Measurements from ENCODE around the gene CPZ. TPM values are rescaled to one million over a fixed set of nuclear protein-coding genes. Genes with fewer than 3 reads are reported as not detected.
A peak's percentile ranks its signal among the peaks of the same experiment; 100 is the strongest.
"Not testable (repeated sequence)": the region's sequence is repeated elsewhere in the genome, so short reads cannot be mapped to it uniquely, and the experiment has no call there.

The CPZ gene
- total RNA-seq, 1 experiment from 2014 or later: not detected

- no peak for DNase-seq (ENCODE audit: low read depth)
These were observed 57.2 kb downstream of the CPZ start for GRCh38 chr4:8649631-8650361.

DNA sequence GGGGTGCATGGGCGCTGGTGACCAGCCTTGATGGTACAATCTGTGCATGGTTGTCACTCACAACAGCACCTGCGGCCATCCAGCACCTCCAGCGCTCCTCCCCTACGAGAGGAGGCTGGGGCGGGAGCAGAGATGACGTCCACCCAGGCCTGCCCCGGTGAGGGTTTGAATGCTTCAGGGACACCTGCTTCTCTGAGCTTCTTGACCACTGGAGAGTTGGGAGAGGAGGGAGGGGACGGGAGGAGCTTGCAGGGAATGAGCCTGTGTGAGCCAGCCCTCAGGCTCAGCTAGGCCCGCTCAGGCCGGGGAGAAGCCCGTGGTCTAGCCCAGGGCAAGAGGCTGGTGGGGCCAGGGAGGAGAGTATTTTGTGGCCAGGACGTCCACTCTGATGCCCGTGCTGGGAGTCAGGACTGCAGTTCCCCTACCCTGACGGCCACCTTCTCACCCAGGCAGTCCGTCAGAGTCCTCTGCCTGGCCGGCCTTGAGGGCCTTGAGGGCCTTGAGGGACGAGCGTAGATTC is 59.2 kb downstream of the CPZ start:
- DNase-seq (ENCODE audit: low read depth): no peak

- no peak for DNase-seq (ENCODE audit: low read depth)
These were observed 59.9 kb downstream of the CPZ start for GRCh38 chr4:8652181-8653078.

GRCh38 chr4:8653326-8654000 is 60.9 kb downstream of the CPZ start:
- DNase-seq (ENCODE audit: low read depth): no peak

DNA sequence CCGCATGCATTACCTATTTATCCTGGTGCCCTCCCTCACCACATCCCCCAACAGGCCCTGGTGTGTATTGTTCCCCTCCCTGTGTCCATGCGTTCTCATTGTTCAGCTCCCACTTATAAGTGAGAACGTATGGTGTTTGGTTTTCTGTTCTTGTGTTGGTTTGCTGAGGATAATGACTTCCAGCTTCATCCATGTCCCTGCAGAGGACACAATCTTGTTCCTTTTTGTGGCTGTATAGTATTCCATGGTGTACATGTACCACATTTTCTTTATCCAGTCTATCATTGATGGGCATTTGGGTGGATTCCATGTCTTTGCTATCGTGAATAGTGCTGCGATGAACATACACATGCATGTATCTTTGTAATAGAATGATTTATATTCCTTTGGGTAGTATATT is 61.6 kb downstream of the CPZ start:
- DNase-seq (ENCODE audit: low read depth): not testable (repeated sequence)

- no peak for DNase-seq (ENCODE audit: low read depth)
These were observed 63.0 kb downstream of the CPZ start for GRCh38 chr4:8655411-8656184.

GRCh38 chr4:8656185-8656517 is 63.6 kb downstream of the CPZ start:
- no peak for DNase-seq (ENCODE audit: low read depth)

GRCh38 chr4:8656711-8657380 is 64.3 kb downstream of the CPZ start:
- no peak for DNase-seq (ENCODE audit: low read depth)

- DNase-seq (ENCODE audit: low read depth): no peak
These were observed 65.0 kb downstream of the CPZ start for GRCh38 chr4:8657381-8658088.

- DNase-seq (ENCODE audit: low read depth): no peak
These were observed 70.2 kb downstream of the CPZ start for GRCh38 chr4:8662776-8663175.

GRCh38 chr4:8664031-8664805 is 71.7 kb downstream of the CPZ start:
- DNase-seq (ENCODE audit: low read depth): no peak

DNA sequence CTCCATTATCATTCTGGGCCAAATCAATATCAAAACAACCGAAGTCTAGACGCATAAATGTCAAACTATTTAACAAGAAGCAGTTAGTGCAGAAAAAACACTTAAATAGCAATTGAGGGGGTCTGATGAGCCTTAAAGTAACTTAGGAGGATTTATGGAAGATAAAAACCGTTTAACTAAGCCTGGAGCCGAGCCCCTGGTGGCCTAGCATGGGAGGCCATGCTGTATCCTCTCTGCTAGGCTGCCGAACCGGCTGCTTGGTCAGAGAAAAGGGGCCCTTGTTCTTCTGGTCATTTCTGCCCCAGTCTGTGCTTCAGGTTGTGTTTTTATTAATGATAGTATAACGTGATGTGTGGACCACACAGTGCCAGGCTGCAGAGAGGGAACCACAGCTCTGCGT is 72.4 kb downstream of the CPZ start:
- DNase-seq (ENCODE audit: low read depth): no peak

- DNase-seq (ENCODE audit: low read depth): peak; percentile 52
These were observed 73.1 kb downstream of the CPZ start for GRCh38 chr4:8665406-8666360.

- no peak for DNase-seq (ENCODE audit: low read depth)
These were observed 74.0 kb downstream of the CPZ start for GRCh38 chr4:8666581-8666980.

Data from HT1080 (cell line).